ENCODE results near the gene AGBL5.

DNA sequence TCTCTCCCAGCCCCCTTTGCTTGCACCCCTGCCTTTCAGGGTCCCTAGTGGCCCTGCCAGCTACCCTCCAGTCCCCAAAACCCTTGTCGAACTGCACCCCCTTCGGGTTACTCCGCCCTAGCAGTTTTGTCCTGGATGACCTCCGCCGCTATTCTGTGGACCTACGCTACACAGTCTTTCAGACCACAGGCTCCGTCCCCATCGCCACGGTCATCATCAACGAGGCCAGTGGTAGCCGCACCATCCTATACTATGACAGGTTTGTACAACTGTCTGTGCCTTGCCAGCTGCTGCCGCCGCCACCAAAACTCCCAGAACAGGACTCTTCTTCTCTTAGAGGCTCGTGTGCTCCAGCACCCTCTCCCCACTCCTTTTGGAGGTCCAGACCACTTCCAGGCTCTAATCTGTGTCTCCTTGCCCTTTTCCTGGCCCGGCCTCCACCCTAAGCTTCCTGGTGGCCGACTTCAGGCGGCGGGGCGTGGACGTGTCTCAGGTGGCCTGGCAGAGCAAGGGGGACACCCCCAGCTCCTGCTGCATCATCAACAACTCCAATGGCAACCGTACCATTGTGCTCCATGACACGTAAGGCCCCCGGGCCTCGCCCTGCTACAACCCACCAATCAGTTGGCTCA, 43.0 kb downstream of the AGBL5 start:
- TF ChIP-seq, protein P1, sequence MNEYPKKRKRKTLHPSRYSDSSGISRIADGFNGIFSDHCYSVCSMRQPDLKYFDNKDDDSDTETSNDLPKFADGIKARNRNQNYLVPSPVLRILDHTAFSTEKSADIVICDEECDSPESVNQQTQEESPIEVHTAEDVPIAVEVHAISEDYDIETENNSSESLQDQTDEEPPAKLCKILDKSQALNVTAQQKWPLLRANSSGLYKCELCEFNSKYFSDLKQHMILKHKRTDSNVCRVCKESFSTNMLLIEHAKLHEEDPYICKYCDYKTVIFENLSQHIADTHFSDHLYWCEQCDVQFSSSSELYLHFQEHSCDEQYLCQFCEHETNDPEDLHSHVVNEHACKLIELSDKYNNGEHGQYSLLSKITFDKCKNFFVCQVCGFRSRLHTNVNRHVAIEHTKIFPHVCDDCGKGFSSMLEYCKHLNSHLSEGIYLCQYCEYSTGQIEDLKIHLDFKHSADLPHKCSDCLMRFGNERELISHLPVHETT (CRISPR knock-in tag; conservative IDR thresholded peaks at IDR 0.05): no peak
- TF ChIP-seq, protein P2, sequence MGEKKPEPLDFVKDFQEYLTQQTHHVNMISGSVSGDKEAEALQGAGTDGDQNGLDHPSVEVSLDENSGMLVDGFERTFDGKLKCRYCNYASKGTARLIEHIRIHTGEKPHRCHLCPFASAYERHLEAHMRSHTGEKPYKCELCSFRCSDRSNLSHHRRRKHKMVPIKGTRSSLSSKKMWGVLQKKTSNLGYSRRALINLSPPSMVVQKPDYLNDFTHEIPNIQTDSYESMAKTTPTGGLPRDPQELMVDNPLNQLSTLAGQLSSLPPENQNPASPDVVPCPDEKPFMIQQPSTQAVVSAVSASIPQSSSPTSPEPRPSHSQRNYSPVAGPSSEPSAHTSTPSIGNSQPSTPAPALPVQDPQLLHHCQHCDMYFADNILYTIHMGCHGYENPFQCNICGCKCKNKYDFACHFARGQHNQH (CRISPR knock-in tag; IDR thresholded peaks at IDR 0.05): no peak
- no peak for TF ChIP-seq SIN3A (IDR thresholded peaks at IDR 0.05; ENCODE audit: borderline replicate concordance, low read depth, low read length)
- TF ChIP-seq NFIC (IDR thresholded peaks at IDR 0.05; ENCODE audit: low read length): no peak
- TF ChIP-seq FOXA1 (IDR thresholded peaks at IDR 0.05): no peak
- TF ChIP-seq FOXA1 (CRISPR knock-in tag; IDR thresholded peaks at IDR 0.05): no peak
- no peak for TF ChIP-seq ZFP36L2 (CRISPR knock-in tag; IDR thresholded peaks at IDR 0.05)
- TF ChIP-seq, protein P3, sequence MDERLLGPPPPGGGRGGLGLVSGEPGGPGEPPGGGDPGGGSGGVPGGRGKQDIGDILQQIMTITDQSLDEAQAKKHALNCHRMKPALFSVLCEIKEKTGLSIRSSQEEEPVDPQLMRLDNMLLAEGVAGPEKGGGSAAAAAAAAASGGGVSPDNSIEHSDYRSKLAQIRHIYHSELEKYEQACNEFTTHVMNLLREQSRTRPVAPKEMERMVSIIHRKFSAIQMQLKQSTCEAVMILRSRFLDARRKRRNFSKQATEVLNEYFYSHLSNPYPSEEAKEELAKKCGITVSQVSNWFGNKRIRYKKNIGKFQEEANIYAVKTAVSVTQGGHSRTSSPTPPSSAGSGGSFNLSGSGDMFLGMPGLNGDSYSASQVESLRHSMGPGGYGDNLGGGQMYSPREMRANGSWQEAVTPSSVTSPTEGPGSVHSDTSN (CRISPR knock-in tag; IDR thresholded peaks at IDR 0.05): no peak
- TF ChIP-seq MBD4 (IDR thresholded peaks at IDR 0.05; ENCODE audit: borderline replicate concordance, low read length): no peak
- no peak for TF ChIP-seq SRSF1 (optimal IDR thresholded peaks at IDR 0.05; ENCODE audit: low read depth, low read length)
- TF ChIP-seq ZNF136 (CRISPR knock-in tag; IDR thresholded peaks at IDR 0.05; ENCODE audit: low read depth): no peak

Data from HepG2 (cell line).